Testis (tissue), 2 donors: Measurements from ENCODE around the gene GFOD1.

Experiments
- CTCF ChIP-seq, 3 experiments: fragments of 450-650 bp in 2 of 3; fragments of 200-600 bp in 1 of 3; sonication (generic) in 1 of 3; IDR thresholded peaks; one replicate each; pipeline ENCODE4 v1.5.1; 2016 to 2019; ENCODE audit warnings: antibody characterized with exemption in 3 of 3, mild to moderate bottlenecking in 2 of 3, moderate library complexity in 1 of 3
- POLR2A ChIP-seq: fragments of 450-650 bp; IDR thresholded peaks from one replicate; pipeline ENCODE4 v1.6.1; 2017; ENCODE audit warnings: antibody characterized with exemption, mild to moderate bottlenecking, moderate library complexity

- TF ChIP-seq POLR2A (no peak), CTCF (IDR thresholded peaks at IDR 0.05) (no peak)
These were observed 13.5 kb upstream of the GFOD1 start for GRCh38 chr6:13500915-13501314.
